GM18867 (cell line): ENCODE data around the gene DOLK.

Source experiments
- ATAC-seq: cut with Tn5 transposase; IDR thresholded peaks from one replicate; pipeline ENCODE4 v1.9.1; 2021; ENCODE audit warnings: mild to moderate bottlenecking, moderate library complexity; ENCODE audit not compliant: unreplicated experiment

Gene DOLK

DNA sequence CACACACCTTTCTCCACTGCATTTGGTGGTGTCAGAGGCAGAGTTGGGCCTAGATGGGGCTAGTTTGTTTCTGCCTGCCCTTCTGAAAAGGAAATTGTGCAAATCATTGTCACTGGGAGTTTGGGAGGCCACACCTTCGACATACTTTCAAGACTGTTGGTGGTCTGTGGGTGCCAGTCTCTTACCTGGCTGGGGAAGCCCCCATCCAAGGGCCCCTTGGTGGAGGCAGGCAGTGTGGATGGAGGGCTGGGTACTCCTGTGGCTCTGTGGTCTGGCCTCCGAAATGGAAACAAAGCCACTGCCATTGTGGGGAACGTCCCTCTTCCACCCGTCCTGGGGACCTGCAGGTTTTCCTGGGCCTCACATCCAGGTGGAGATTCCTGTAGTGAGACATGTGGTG is 37.5 kb downstream of the DOLK start:
- no peak for ATAC-seq

DNA sequence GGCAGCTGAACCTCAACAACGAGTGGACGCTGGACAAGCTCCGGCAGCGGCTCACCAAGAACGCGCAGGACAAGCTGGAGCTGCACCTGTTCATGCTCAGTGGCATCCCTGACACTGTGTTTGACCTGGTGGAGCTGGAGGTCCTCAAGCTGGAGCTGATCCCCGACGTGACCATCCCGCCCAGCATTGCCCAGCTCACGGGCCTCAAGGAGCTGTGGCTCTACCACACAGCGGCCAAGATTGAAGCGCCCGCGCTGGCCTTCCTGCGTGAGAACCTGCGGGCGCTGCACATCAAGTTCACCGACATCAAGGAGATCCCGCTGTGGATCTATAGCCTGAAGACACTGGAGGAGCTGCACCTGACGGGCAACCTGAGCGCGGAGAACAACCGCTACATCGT is 39.0 kb downstream of the DOLK start:
- no peak for ATAC-seq

DNA sequence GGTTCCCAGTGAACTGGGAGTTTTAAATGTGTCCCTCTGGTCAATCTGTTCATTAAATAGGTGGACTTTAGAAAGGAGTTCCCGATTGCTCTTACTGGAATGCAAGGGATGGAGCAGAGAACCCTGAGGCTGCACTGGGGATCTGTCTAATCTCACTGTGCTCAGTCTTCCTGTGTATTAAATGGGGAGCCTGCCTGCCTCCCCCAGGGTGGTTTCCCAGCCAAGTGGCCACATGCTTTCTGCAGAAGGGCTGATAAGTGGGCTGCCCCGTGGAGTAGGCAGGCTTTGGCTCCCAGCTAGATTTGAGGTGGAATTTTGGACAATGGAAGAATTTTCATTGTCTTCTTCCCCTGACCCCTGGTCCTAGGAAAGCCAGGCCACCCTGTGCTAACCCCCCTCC is 40.7 kb downstream of the DOLK start:
- no peak for ATAC-seq

GRCh38 chr9:128905964-128906363 is 41.4 kb downstream of the DOLK start:
- ATAC-seq: no peak

DNA sequence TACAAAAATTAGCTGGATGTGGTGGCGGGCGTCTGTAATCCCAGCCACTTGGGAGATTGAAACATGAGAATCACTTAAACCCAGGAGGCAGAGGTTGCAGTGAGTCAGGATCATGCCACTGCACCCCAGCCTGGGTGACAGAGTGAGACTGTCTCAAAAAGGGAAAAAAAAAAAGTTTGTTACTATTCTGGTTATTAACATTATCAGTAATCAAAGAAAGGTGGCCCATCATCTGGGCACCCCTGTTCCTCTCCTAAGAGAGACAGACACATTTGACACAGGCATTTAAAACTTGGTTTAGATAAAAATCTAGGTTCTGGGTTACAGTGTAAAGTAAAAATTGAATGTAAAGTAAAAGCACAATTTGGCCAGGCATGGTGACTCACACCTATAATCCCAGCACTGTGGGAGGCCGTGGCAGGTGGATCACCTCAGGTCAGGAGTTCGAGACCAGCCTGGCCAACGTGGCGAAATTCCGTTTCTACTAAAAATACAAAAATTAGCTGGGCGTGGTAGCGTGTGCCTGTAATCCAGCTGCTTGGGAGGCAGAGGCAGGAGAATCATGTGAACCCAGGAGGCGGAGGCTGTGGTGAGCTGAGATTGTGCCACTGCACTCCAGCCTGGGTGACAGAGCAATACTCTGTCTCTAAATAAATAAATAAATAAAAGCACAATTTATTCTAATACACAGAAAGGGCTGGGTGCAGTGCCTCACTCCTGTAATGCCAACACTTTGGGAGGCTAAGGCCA is 43.4 kb downstream of the DOLK start:
- no peak for ATAC-seq

DNA sequence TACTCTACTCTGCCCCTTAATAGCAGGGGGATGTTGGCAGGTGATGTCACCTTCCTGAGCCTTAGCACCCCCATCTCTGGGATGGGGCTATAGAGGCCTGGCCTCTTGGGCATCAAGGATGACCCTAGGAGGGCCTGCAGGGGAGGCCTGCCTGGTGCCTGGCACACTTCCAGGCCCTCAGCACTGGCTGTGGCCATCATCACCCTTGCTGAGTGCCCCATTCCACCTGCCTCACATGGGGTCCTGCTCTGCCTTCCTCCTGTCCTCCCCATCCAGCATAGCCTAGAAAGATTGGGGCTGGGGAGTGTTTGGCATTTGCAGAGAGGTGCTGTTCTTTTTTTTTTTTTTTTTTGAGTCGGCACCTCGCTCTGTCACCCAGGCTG is 44.3 kb downstream of the DOLK start:
- ATAC-seq: no peak

DNA sequence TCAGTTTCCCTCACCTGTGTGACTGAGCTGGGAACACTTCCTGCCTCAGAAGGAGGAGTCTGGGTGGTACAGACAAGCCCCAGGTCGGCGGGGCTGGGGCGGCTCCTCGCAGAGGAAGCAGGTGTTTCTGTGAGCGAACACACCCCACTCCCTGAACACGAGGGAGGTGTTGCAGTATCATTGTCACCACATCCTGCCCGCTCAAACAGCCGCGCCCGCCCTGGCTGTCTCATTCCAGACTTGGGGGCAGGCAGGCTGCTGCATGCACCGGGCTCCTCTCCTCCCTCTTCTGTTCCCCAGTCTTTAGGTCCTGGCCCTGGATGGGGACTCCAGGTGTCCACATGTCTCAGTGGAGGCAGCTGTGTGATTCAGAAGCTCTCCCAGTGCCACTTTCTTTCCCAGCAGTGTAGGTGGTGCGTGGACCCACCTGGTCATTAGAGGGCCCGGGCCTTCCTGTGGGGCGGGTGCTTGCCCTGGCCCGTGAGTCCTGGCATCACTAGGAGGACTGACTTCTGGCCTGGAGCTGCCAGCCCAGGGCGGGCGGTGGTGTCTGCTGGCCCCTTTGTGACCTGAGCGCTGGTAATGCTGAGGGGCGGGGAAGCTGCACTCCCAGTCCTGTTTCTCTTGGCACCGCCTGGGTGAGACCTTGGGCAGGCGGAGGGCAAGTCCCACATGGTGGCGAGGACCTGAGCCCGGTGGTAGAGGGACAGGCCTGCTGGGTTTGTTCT is 44.9 kb downstream of the DOLK start:
- ATAC-seq: peak; percentile 82

DNA sequence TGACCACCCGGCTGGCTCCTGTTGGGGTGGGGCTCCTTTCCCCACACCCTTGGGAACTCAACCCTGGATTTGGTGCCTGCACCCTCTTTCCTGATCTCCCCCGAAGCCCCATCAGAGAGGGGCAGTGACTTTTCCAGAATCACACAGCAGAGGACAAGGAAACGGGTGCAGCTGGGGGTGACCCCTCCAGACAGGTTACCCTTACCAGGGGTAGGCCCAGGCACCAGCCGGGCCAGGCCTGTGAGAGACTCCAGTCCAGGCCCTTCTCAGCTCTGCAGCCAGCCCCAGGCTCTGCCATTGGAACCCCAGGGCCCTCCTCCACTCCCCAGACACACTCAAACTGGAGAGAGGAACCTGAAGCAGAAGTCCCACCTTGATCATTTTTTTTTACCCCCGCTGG is 45.6 kb downstream of the DOLK start:
- peak; percentile 7 for ATAC-seq

- ATAC-seq: no peak
Observed at GRCh38 chr9:128901379-128901778, 46.0 kb downstream of the DOLK start.

GRCh38 chr9:128899566-128900322 is 47.7 kb downstream of the DOLK start:
- no peak for ATAC-seq

GRCh38 chr9:128898845-128899565 is 48.4 kb downstream of the DOLK start:
- ATAC-seq: no peak

DNA sequence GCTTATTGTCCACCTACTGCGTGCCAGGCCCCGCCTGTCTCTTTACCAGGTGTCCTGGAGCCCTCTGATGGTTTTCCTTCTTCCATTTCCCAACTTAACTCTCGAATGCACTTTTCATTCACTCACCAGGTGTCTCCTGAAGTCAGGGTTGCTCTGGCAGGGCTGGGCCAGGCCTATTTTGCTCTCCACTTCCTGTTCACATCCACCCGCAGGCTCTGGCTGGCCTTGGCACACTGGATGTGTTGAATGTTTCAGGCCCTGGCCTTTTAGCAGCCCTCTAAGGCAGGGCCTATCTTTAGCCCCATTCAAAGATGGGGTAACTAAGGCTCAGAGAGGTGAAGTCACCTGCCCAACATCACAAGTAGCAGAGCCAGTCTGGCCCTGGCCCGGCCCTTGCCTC is 49.0 kb downstream of the DOLK start:
- no peak for ATAC-seq

DNA sequence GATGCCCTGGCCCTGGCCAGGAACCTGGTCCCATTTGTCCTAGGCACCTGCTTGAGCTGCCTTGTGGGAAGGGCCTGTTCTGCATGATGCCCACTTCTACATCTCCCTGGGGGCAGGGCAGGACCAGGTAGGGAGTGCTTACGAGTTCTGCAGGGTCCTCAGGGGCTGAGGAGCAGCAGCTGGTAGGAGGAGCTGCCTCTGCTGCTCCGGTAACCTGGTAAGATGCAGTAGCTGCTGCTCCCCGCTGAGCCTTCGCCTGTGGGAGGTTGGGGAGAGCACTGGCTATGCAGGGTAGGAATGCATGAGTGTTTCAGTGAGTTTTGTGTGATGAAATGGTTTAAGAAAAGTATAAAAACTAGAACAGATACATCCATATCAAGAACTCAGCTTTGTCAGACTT is 51.8 kb downstream of the DOLK start:
- ATAC-seq: no peak
